HFF-Myc (cell line): Measurements from ENCODE around the gene ARHGAP40.

Experiments
- DNase-seq: peaks from one replicate; pipeline ENCODE4 v3.0.0-alpha.2; 2011; ENCODE audit warnings: low read depth; ENCODE audit errors: extremely low read depth
- H3K4me3 ChIP-seq: replicated peaks from 2 replicates; pipeline ENCODE4 v1.5.1; 2011; ENCODE audit warnings: low read depth, mild to moderate bottlenecking, control low read depth, low read length
- CTCF ChIP-seq: IDR thresholded peaks from 2 replicates; pipeline ENCODE4 v1.5.1; 2012; ENCODE audit warnings: mild to moderate bottlenecking, low read depth, low read length, control low read depth; ENCODE audit errors: missing control alignments

Gene ARHGAP40

GRCh38 chr20:38601216-38602184 lies at the start of gene ARHGAP40:
Gene ARHGAP40, plus strand, starts transcription at chr20:38601809.
- DNase-seq, result no peak
- 0 out of 2 replicates have a peak within 1 kb of the TSS, but pooled peaks have one; percentile 2 for H3K4me3 ChIP-seq
- no peak for TF ChIP-seq CTCF

GRCh38 chr20:38554986-38555385 lies 46.6 kb upstream of the ARHGAP40 start:
- DNase-seq, result no peak
- no peak overlapping the region for H3K4me3 ChIP-seq
- no peak for TF ChIP-seq CTCF

GRCh38 chr20:38555395-38555794 lies 46.2 kb upstream of the ARHGAP40 start:
- no peak for DNase-seq
- H3K4me3 ChIP-seq, result no peak overlapping the region

GRCh38 chr20:38557174-38557573 lies 44.4 kb upstream of the ARHGAP40 start:
- no peak for TF ChIP-seq CTCF
- no peak overlapping the region for H3K4me3 ChIP-seq
- no peak for DNase-seq

More at GRCh38 chr20:38555395-38555794, 46.2 kb upstream of the ARHGAP40 start:
- TF ChIP-seq CTCF, result no peak

GRCh38 chr20:38558596-38559360 lies 42.8 kb upstream of the ARHGAP40 start:
- H3K4me3 ChIP-seq, result no peak overlapping the region
- no peak for DNase-seq
- no peak for TF ChIP-seq CTCF

GRCh38 chr20:38559764-38560163 lies 41.8 kb upstream of the ARHGAP40 start:
- no peak for TF ChIP-seq CTCF
- H3K4me3 ChIP-seq, result no peak overlapping the region
- DNase-seq, result no peak
